ENCODE data around the gene IMP4. TPM values are rescaled to one million over a fixed set of nuclear protein-coding genes. Genes with fewer than 3 reads are reported as not detected.

IMP4 gene
- polyA plus RNA-seq, 1 of the 3 experiments (the other 2 are of a cell fraction), result 252 TPM

DNA sequence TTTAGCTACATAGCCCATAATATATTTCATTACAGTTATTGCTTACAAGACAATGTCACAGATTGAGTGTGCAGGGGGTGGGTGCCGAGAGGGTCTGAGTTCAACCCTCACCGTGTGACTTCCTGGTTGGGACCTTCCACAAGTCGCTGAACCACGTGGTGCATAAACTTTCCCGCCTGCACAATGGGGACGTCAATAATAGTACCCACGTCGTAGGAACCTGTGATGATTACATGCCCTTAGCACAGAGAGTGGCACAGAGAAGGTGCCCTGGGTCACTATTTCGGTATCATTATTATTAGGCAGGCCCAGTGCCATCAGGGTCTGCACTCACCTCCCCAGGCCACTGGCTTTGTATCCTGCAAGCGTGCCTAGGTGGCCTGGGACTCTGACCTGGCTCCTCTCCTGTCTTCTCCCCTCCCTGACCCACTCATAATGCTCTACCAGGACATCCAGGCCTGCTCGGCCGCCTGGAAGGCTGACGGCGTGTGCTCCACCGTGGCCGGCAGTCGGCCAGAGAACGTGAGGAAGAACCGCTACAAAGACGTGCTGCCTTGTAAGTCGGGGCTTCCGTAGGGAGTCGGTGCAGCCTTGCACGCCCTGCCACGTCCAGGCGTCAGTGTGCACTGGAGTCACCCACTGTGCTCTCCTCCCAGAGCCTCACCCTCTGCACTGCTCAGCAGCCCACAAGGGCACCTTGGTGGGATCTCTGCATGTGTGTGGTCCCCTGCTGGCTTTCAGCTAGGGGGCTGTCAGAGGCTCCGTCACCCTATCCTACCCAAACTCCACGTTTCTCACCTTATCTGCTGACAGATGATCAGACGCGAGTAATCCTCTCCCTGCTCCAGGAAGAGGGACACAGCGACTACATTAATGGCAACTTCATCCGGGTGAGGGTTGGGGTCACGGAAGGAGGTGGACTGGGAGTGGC lies 16.0 kb downstream of the IMP4 start (continued):
- TF ChIP-seq, protein P1, sequence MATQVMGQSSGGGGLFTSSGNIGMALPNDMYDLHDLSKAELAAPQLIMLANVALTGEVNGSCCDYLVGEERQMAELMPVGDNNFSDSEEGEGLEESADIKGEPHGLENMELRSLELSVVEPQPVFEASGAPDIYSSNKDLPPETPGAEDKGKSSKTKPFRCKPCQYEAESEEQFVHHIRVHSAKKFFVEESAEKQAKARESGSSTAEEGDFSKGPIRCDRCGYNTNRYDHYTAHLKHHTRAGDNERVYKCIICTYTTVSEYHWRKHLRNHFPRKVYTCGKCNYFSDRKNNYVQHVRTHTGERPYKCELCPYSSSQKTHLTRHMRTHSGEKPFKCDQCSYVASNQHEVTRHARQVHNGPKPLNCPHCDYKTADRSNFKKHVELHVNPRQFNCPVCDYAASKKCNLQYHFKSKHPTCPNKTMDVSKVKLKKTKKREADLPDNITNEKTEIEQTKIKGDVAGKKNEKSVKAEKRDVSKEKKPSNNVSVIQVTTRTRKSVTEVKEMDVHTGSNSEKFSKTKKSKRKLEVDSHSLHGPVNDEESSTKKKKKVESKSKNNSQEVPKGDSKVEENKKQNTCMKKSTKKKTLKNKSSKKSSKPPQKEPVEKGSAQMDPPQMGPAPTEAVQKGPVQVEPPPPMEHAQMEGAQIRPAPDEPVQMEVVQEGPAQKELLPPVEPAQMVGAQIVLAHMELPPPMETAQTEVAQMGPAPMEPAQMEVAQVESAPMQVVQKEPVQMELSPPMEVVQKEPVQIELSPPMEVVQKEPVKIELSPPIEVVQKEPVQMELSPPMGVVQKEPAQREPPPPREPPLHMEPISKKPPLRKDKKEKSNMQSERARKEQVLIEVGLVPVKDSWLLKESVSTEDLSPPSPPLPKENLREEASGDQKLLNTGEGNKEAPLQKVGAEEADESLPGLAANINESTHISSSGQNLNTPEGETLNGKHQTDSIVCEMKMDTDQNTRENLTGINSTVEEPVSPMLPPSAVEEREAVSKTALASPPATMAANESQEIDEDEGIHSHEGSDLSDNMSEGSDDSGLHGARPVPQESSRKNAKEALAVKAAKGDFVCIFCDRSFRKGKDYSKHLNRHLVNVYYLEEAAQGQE (IDR thresholded peaks at IDR 0.05; ENCODE audit: low read depth, low read length), result no peak
- TF ChIP-seq, protein P2, sequence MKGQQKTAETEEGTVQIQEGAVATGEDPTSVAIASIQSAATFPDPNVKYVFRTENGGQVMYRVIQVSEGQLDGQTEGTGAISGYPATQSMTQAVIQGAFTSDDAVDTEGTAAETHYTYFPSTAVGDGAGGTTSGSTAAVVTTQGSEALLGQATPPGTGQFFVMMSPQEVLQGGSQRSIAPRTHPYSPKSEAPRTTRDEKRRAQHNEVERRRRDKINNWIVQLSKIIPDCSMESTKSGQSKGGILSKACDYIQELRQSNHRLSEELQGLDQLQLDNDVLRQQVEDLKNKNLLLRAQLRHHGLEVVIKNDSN (IDR thresholded peaks at IDR 0.05; ENCODE audit: borderline replicate concordance, low read depth), result no peak
- no peak for TF ChIP-seq TEAD4 (IDR thresholded peaks at IDR 0.05; ENCODE audit: borderline replicate concordance, insufficient read depth)
- TF ChIP-seq MEF2A (IDR thresholded peaks at IDR 0.05; ENCODE audit: borderline replicate concordance, low read depth), result no peak
- TF ChIP-seq, protein P3, sequence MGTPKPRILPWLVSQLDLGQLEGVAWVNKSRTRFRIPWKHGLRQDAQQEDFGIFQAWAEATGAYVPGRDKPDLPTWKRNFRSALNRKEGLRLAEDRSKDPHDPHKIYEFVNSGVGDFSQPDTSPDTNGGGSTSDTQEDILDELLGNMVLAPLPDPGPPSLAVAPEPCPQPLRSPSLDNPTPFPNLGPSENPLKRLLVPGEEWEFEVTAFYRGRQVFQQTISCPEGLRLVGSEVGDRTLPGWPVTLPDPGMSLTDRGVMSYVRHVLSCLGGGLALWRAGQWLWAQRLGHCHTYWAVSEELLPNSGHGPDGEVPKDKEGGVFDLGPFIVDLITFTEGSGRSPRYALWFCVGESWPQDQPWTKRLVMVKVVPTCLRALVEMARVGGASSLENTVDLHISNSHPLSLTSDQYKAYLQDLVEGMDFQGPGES (IDR thresholded peaks at IDR 0.05; ENCODE audit: low read depth, low read length), result no peak

DNA sequence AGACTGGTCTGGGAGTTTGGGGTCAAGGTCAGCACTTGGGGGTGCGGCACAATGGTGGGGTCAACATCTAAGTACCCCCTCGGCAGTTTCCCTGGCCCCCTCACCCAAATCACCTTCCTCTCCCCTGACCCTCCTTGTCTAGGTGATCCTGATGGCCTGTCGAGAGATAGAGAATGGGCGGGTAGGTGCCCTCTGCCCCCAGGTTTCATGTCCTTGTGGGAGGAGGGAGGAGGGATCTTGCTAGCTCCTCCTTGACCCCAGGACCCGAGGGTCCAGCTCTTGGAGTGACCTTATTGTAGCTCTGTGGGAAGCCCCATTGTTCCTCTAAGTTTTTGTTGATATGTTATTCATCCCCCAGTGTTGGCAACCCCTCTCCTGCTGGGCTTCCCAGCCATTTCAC lies 16.8 kb downstream of the IMP4 start:
- H2AFZ ChIP-seq (ENCODE audit: low read depth), result no peak overlapping the region
- H3F3A ChIP-seq (replicated peaks; ENCODE audit: insufficient read depth), result no peaks in the 10 kb centered on the region
- no peaks in the 10 kb centered on the region for H3K79me2 ChIP-seq (ENCODE audit: insufficient read depth)
- H3K9ac ChIP-seq, result no peak overlapping the region
- no peak overlapping the region for H3K4me2 ChIP-seq
- H3K4me3 ChIP-seq (ENCODE audit: low read depth in 2 of 2, low read length in 1 of 2), result no peak overlapping the region
- no peak overlapping the region for H3K27ac ChIP-seq (ENCODE audit: low read depth in 2 of 2, low read length in 1 of 2)
- TF ChIP-seq EP300 (IDR thresholded peaks at IDR 0.05; ENCODE audit: borderline replicate concordance in 1 of 2, low read depth in 1 of 2, low read length in 1 of 2) (no peak), TAF1 (IDR thresholded peaks at IDR 0.05; ENCODE audit: borderline replicate concordance, low read depth, low read length) (no peak), TCF12 (IDR thresholded peaks at IDR 0.05) (no peak), NFIC (IDR thresholded peaks at IDR 0.05; ENCODE audit: borderline replicate concordance) (no peak), YY1 (IDR thresholded peaks at IDR 0.05; ENCODE audit: low read depth) (no peak), TEAD4 (IDR thresholded peaks at IDR 0.05; ENCODE audit: borderline replicate concordance, insufficient read depth) (no peak), FOSL2 (IDR thresholded peaks at IDR 0.05; ENCODE audit: borderline replicate concordance, low read depth) (no peak)
- TF ChIP-seq, protein P2 (IDR thresholded peaks at IDR 0.05; ENCODE audit: borderline replicate concordance, low read depth), result no peak
- TF ChIP-seq, protein P4, sequence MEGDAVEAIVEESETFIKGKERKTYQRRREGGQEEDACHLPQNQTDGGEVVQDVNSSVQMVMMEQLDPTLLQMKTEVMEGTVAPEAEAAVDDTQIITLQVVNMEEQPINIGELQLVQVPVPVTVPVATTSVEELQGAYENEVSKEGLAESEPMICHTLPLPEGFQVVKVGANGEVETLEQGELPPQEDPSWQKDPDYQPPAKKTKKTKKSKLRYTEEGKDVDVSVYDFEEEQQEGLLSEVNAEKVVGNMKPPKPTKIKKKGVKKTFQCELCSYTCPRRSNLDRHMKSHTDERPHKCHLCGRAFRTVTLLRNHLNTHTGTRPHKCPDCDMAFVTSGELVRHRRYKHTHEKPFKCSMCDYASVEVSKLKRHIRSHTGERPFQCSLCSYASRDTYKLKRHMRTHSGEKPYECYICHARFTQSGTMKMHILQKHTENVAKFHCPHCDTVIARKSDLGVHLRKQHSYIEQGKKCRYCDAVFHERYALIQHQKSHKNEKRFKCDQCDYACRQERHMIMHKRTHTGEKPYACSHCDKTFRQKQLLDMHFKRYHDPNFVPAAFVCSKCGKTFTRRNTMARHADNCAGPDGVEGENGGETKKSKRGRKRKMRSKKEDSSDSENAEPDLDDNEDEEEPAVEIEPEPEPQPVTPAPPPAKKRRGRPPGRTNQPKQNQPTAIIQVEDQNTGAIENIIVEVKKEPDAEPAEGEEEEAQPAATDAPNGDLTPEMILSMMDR (IDR thresholded peaks at IDR 0.05), result no peak
- TF ChIP-seq, protein P3 (IDR thresholded peaks at IDR 0.05; ENCODE audit: low read depth, low read length), result no peak
- TF ChIP-seq, protein P5, sequence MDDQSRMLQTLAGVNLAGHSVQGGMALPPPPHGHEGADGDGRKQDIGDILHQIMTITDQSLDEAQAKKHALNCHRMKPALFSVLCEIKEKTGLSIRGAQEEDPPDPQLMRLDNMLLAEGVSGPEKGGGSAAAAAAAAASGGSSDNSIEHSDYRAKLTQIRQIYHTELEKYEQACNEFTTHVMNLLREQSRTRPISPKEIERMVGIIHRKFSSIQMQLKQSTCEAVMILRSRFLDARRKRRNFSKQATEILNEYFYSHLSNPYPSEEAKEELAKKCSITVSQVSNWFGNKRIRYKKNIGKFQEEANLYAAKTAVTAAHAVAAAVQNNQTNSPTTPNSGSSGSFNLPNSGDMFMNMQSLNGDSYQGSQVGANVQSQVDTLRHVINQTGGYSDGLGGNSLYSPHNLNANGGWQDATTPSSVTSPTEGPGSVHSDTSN (IDR thresholded peaks at IDR 0.05), result no peak
- H3K9me3 ChIP-seq, result no peaks in the 10 kb centered on the region
- no peaks in the 10 kb centered on the region for H3K9me2 ChIP-seq
- ChIA-PET CTCF (no interaction called here), POLR2A (no interaction called here)
- no peak for DNase-seq
- H4K20me1 ChIP-seq (ENCODE audit: insufficient read depth), result no peaks in the 10 kb centered on the region
- no peaks in the 10 kb centered on the region for H3K27me3 ChIP-seq (ENCODE audit: insufficient read depth)
- WGBS (ENCODE audit: low lambda C conversion rate), result 67% methylated on average over 1 of the region's 5 CpGs
- peaks cover 0 to 11% of the 10 kb centered on the region in 2 experiments; a peak in 2 of 4 replicates for H3K4me1 ChIP-seq (ENCODE audit: control insufficient read depth in 1 of 2, insufficient read depth in 2 of 2, low read depth in 1 of 2, low read length in 1 of 2)
- H3K36me3 ChIP-seq (replicated peaks in 1 of 2; ENCODE audit: control insufficient read depth in 1 of 2, insufficient read depth in 2 of 2, low read length in 1 of 2), result no peaks in the 10 kb centered on the region

Data from SK-N-SH (cell line).